ENCODE results near the gene CDCA7L. TPM values are rescaled to one million over a fixed set of nuclear protein-coding genes. Genes with fewer than 3 reads are reported as not detected.

The CDCA7L gene
- total RNA-seq, result 36.3 and 44.7 TPM in 2 replicates

GRCh38 chr7:21945454-21946221, at the start of gene CDCA7L:
Gene CDCA7L (minus strand): TSS chr7:21945899. CDS start chr7:21945804, 95 bp downstream.

